Spinal cord (tissue), 10 donors: ENCODE data around the gene DEAF1. TPM values are rescaled to one million over a fixed set of nuclear protein-coding genes. Genes with fewer than 3 reads are reported as not detected.
"Not testable (repeated sequence)": the region's sequence is repeated elsewhere in the genome, so short reads cannot be mapped to it uniquely, and the experiment has no call there.

Experiments used
- DNase-seq, 6 donors: peaks; one replicate each; pipeline versions ENCODE4 v3.0.0 to v3.0.0-alpha.2; 2013 to 2015; ENCODE audit warnings: low spot score in 6 of 6, low read depth in 4 of 6
- H3K27ac ChIP-seq: one replicate; pipeline ENCODE4 v1.5.1; 2013; ENCODE audit warnings: low read depth, low read length, control low read depth
- H3K27me3 ChIP-seq: one replicate; pipeline ENCODE4 v1.6.1; 2013; ENCODE audit warnings: low read length; ENCODE audit not compliant: control insufficient read depth, insufficient read depth
- H3K36me3 ChIP-seq: one replicate; pipeline ENCODE4 v1.6.1; 2013; ENCODE audit warnings: low read length; ENCODE audit not compliant: control insufficient read depth, insufficient read depth
- H3K4me1 ChIP-seq: one replicate; pipeline ENCODE4 v1.6.1; 2013; ENCODE audit warnings: low read length; ENCODE audit not compliant: control insufficient read depth, insufficient read depth
- H3K4me3 ChIP-seq: one replicate; pipeline ENCODE4 v1.5.1; 2013; ENCODE audit warnings: low read depth, low read length, control low read depth
- H3K9me3 ChIP-seq: one replicate; pipeline ENCODE4 v1.6.1; 2013; ENCODE audit warnings: low read length; ENCODE audit not compliant: control insufficient read depth, insufficient read depth
- WGBS: methylation state at CpG from one replicate; pipeline ENCODE4 v1.1.5; 2013; ENCODE audit warnings: missing lambda C conversion rate; ENCODE audit not compliant: insufficient coverage; 5-methylcytosine and 5-hydroxymethylcytosine counted together
- polyA plus RNA-seq, 2 donors: library from polyadenylated mRNA; unstranded; fragments of 120-200 nt; gene quantifications; one replicate each; pipeline ENCODE4 v1.2.1, GENCODE V29; 2013; ENCODE audit not compliant: insufficient read length in 2 of 2
- total RNA-seq, 2 donors: library from RNA; depleted of rRNA in 1 of 2; stranded (reverse); fragments of 120-200 nt in 1 of 2; fragments of >200 nt in 1 of 2; gene quantifications; one replicate each; pipeline versions ENCODE4 v1.2.3 to v1.2.4, GENCODE V29; 2013 to 2014
- donor health status: healthy.

Gene DEAF1
- total and polyA plus RNA-seq, 4 donors, result 45.3 to 242 (median 154) TPM

GRCh38 chr11:693415-693831, 1.6 kb downstream of the DEAF1 start:
- Histone ChIP-seq H3K36me3 (peaks cover 44% of the 10 kb centered on the region), H3K27ac (peak overlapping the region; percentile 15), H3K4me1 (peaks cover 56% of the 10 kb centered on the region), H3K9me3 (no peaks in the 10 kb centered on the region), H3K27me3 (no peaks in the 10 kb centered on the region), H3K4me3 (no peak overlapping the region)
- DNase-seq, result peak in 2 of 6 donors; percentile 32 to 33
- WGBS, result 23% methylated on average over 10 of the region's 13 CpGs

DNA sequence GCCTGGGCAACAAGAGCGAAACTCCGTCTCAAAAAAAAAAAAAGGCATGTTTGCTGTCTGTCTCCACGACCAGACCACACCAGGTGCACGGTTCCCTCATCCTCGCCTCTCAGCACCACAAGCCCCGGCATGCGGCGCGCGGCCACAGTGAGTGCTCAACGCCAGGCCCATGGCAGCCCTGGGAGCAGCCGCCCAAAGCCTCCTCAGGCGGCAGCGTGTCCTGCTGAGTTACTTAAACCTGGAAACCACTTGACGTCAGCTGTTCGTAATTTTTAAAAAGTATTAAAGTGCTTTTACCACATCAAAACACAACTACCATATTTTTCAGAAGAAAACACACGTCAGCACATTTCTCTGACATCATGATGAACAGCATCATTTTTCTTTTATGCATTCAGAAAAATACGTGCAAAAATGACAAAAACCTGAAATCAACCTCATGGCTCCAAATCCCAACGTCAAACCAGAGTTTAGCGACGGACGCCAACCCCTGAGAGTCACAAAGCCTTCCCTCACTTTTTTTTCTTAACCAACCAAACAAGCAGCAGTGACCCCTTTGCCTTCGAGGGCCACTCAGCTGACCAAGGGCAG, 2.1 kb downstream of the DEAF1 start:
- Histone ChIP-seq H3K4me1 (peaks cover 54% of the 10 kb centered on the region), H3K4me3 (no peak overlapping the region), H3K27ac (no peak overlapping the region), H3K36me3 (peaks cover 47% of the 10 kb centered on the region), H3K9me3 (no peaks in the 10 kb centered on the region), H3K27me3 (no peaks in the 10 kb centered on the region)
- 72% methylated on average over 23 of the region's 23 CpGs for WGBS
- no peak for DNase-seq

DNA sequence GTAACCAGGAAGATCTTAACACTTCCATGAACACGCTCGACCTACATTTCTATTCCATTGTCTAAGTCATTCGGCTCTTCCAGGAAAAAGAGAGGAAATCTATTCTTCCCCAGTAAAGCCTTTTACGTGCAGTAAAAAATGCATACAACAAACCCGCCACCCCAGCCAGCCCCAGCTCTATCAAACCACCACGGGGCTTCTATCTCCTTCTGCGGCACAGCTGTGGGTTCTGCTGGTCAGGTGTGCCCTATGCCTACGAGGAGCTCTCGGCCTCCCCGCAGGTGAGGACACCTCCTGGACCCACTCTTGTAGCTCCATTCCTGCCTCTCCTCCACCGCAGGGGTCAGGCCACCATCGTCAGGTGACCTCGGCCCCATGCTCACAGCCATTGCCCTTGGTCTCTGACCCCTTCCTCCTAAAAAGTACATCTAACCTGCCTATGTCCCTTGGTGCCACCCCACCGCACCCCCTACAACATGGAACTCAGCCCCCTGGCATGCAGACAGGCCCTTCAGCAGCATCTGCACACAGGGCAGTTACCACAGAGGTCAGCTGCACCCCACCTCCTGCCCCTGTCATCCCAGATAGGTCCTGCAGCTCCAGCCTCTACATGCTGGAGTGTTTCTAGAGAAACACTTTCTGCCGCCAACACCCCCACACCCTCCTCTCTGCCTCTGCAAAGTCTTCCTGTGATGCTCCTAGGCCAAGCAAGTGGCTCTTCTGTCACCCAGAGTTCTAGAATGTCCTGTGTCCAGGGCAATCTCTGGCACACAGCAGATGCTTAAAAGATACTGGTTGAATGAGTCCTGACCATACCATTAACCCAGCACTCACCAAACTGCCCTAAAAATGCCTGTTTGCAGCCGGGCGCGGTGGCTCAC, 3.1 kb downstream of the DEAF1 start:
- H3K36me3 ChIP-seq, result peaks cover 52% of the 10 kb centered on the region
- WGBS, result 86% methylated on average over 18 of the region's 18 CpGs
- H3K27ac ChIP-seq, result no peak overlapping the region
- DNase-seq, result no peak
- no peaks in the 10 kb centered on the region for H3K27me3 ChIP-seq
- H3K4me3 ChIP-seq, result no peak overlapping the region
- peaks cover 48% of the 10 kb centered on the region for H3K4me1 ChIP-seq
- H3K9me3 ChIP-seq, result no peaks in the 10 kb centered on the region

GRCh38 chr11:690738-691633, 4.0 kb downstream of the DEAF1 start:
- WGBS, result 84% methylated on average over 24 of the region's 27 CpGs

GRCh38 chr11:690244-690643, 4.8 kb downstream of the DEAF1 start:
- H3K27me3 ChIP-seq, H3K27ac ChIP-seq, DNase-seq, H3K9me3 ChIP-seq, H3K4me3 ChIP-seq: not testable (repeated sequence)
- WGBS, result 95% methylated on average over 3 of the region's 3 CpGs
- H3K4me1 ChIP-seq, result peaks cover 39% of the 10 kb centered on the region
- peaks cover 69% of the 10 kb centered on the region for H3K36me3 ChIP-seq

More at GRCh38 chr11:690738-691633, 4.0 kb downstream of the DEAF1 start:
- no peaks in the 10 kb centered on the region for H3K9me3 ChIP-seq
- no peaks in the 10 kb centered on the region for H3K27me3 ChIP-seq
- peaks cover 62% of the 10 kb centered on the region for H3K36me3 ChIP-seq
- no peak overlapping the region for H3K27ac ChIP-seq
- no peak overlapping the region for H3K4me3 ChIP-seq
- DNase-seq, result no peak
- H3K4me1 ChIP-seq, result peaks cover 39% of the 10 kb centered on the region

- Histone ChIP-seq H3K4me3 (no peak overlapping the region), H3K4me1 (peaks cover 39% of the 10 kb centered on the region), H3K9me3 (no peaks in the 10 kb centered on the region), H3K27ac (no peak overlapping the region), H3K36me3 (peaks cover 75% of the 10 kb centered on the region), H3K27me3 (no peaks in the 10 kb centered on the region)
- DNase-seq, result no peak
- WGBS, result 93% methylated on average over 5 of the region's 7 CpGs
These were observed 5.4 kb downstream of the DEAF1 start for GRCh38 chr11:689625-690024.

DNA sequence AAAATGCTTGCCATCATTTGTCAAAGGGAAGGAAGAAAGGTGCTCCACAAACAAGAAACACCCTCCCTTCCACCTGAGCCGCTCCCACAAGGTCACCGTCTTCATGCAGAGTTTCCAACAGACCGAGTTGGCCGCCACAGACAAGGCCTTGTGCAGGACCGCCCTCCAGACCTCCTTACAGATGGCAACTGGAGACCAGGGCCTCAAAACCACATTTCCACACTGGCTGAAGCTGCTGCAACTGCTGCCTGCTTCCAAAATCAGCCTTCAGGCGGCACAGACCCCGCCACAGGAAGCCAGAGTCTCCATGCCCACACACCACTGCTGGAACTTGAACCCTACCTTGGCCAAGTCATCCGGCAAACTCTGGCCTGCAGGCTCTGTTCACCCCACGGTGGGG, 6.3 kb downstream of the DEAF1 start:
- 93% methylated on average over 7 of the region's 9 CpGs for WGBS
- Histone ChIP-seq H3K27ac (no peak overlapping the region), H3K4me1 (peaks cover 29% of the 10 kb centered on the region), H3K4me3 (no peak overlapping the region), H3K27me3 (no peaks in the 10 kb centered on the region), H3K36me3 (peaks cover 81% of the 10 kb centered on the region), H3K9me3 (no peaks in the 10 kb centered on the region)
- no peak for DNase-seq

GRCh38 chr11:687751-688150, 7.3 kb downstream of the DEAF1 start:
- Histone ChIP-seq H3K4me1 (peaks cover 20% of the 10 kb centered on the region), H3K9me3 (no peaks in the 10 kb centered on the region), H3K27me3 (no peaks in the 10 kb centered on the region), H3K4me3 (no peak overlapping the region), H3K36me3 (peaks cover 80% of the 10 kb centered on the region), H3K27ac (no peak overlapping the region)
- DNase-seq, result no peak
- WGBS, result 97% methylated on average over 5 of the region's 13 CpGs

DNA sequence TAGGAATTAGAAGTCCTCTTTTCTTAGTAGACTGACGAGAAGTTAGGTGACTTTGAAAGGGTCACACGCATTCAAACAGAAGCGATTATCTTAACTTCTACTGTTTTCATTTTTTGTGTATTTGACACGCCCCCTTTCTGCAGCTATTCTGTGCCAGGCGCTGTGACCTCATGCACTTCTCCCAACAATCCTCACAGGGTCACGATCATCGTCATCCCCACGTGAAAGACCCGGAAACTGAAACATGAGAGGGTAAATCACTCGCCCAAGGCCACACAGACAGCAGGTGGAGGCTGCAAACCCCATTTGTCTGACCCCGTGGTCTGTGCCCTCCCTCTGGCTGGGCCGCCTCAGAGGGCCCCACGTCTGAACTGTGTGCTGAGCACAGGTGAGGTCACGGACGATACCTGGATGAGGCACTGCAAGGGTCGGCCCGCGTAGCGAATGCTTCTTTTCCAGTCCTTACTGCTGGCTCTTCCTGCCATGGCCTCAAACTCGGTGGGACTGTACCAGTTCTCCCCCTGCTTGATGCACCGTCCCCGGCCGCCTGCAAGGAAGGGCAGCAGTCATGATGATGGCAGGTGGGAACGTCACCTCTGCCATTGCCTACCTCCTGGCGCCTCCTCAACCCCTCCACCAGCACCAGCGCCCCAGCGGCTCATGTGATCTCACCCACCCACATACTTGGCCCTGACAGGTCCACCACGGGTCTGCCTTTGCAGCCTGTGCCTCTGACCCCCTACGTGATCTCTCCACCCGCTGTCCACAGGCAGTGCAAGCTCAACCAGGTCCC, 8.4 kb downstream of the DEAF1 start:
- H3K36me3 ChIP-seq, result peaks cover 88% of the 10 kb centered on the region

More for the DNA sequence above, 8.4 kb downstream of the DEAF1 start:
- 91% methylated on average over 29 of the region's 30 CpGs for WGBS
- no peak overlapping the region for H3K4me3 ChIP-seq
- H3K4me1 ChIP-seq, result peaks cover 11% of the 10 kb centered on the region
- H3K9me3 ChIP-seq, result no peaks in the 10 kb centered on the region
- DNase-seq, result no peak
- H3K27ac ChIP-seq, result no peak overlapping the region
- no peaks in the 10 kb centered on the region for H3K27me3 ChIP-seq
